GM04503 (cell line): Measurements from ENCODE around the gene BTBD17.

Source experiments
- DNase-seq: peaks from one replicate; pipeline ENCODE4 v3.0.0-alpha.2; 2012; ENCODE audit warnings: low read depth

Gene BTBD17

GRCh38 chr17:74335529-74336062 is 26.1 kb downstream of the BTBD17 start:
- DNase-seq: no peak

GRCh38 chr17:74334393-74335039 is 27.2 kb downstream of the BTBD17 start:
- DNase-seq: no peak

- DNase-seq: no peak
Measured at GRCh38 chr17:74332763-74333283, 28.8 kb downstream of the BTBD17 start.

GRCh38 chr17:74332017-74332650 is 29.5 kb downstream of the BTBD17 start:
- DNase-seq: no peak

- no peak for DNase-seq
Measured at GRCh38 chr17:74330446-74330845, 31.2 kb downstream of the BTBD17 start.

- no peak for DNase-seq
Measured at GRCh38 chr17:74329378-74329777, 32.3 kb downstream of the BTBD17 start.

- DNase-seq: no peak
Measured at GRCh38 chr17:74328487-74328886, 33.2 kb downstream of the BTBD17 start.

GRCh38 chr17:74326506-74326905 is 35.2 kb downstream of the BTBD17 start:
- DNase-seq: no peak

- DNase-seq: no peak
Measured at GRCh38 chr17:74325743-74326379, 35.8 kb downstream of the BTBD17 start, which contains the start of gene KIF19. Gene KIF19, plus strand, starts transcription at chr17:74326226. Its CDS starts 124 bp downstream, at chr17:74326350.

GRCh38 chr17:74325376-74325742 is 36.3 kb downstream of the BTBD17 start:
- no peak for DNase-seq

- no peak for DNase-seq
Measured at GRCh38 chr17:74324521-74324920, 37.1 kb downstream of the BTBD17 start.

- DNase-seq: no peak
Measured at GRCh38 chr17:74318391-74318790, 43.3 kb downstream of the BTBD17 start.

- DNase-seq: no peak
Measured at GRCh38 chr17:74317071-74317470, 44.6 kb downstream of the BTBD17 start.

GRCh38 chr17:74316220-74316619 is 45.4 kb downstream of the BTBD17 start:
- no peak for DNase-seq

GRCh38 chr17:74314877-74315276 is 46.8 kb downstream of the BTBD17 start:
- no peak for DNase-seq

GRCh38 chr17:74309902-74310301 is 51.8 kb downstream of the BTBD17 start:
- DNase-seq: no peak

- DNase-seq: no peak
Measured at GRCh38 chr17:74307984-74308773, 53.5 kb downstream of the BTBD17 start.
